ENCODE measurements around the gene ENGASE. TPM values are rescaled to one million over a fixed set of nuclear protein-coding genes. Genes with fewer than 3 reads are reported as not detected.

ENGASE gene
- total RNA-seq, 1 donor from 2014 or later, result 31.5 TPM

- peaks cover 49% of the 10 kb centered on the region for H3K4me1 ChIP-seq
- DNase-seq, result no peak
- intact Hi-C loops (cut with micrococcal nuclease), result no loop called here
- no peak overlapping the region for H3K4me3 ChIP-seq
- no peak for TF ChIP-seq CTCF (IDR thresholded peaks at IDR 0.05; ENCODE audit: borderline replicate concordance)
- H3K27ac ChIP-seq (replicated peaks), result no peak overlapping the region
- no peaks in the 10 kb centered on the region for H3K9me3 ChIP-seq (replicated peaks)
- no peaks in the 10 kb centered on the region for H3K27me3 ChIP-seq (ENCODE audit: low read depth)
- peaks cover 84% of the 10 kb centered on the region for H3K36me3 ChIP-seq
Measured at GRCh38 chr17:79080761-79081290, 6.2 kb downstream of the ENGASE start.

- Histone ChIP-seq H3K27ac (replicated peaks) (peak overlapping the region; percentile 9), H3K27me3 (ENCODE audit: low read depth) (no peaks in the 10 kb centered on the region), H3K36me3 (peaks cover 93% of the 10 kb centered on the region), H3K9me3 (replicated peaks) (no peaks in the 10 kb centered on the region), H3K4me3 (no peak overlapping the region), H3K4me1 (peaks cover 40% of the 10 kb centered on the region)
- DNase-seq, result peak; percentile 41
- intact Hi-C loops (cut with micrococcal nuclease), result no loop called here
- TF ChIP-seq CTCF (IDR thresholded peaks at IDR 0.05; ENCODE audit: borderline replicate concordance), result no peak
Measured at GRCh38 chr17:79081571-79082276, 7.1 kb downstream of the ENGASE start.

DNA sequence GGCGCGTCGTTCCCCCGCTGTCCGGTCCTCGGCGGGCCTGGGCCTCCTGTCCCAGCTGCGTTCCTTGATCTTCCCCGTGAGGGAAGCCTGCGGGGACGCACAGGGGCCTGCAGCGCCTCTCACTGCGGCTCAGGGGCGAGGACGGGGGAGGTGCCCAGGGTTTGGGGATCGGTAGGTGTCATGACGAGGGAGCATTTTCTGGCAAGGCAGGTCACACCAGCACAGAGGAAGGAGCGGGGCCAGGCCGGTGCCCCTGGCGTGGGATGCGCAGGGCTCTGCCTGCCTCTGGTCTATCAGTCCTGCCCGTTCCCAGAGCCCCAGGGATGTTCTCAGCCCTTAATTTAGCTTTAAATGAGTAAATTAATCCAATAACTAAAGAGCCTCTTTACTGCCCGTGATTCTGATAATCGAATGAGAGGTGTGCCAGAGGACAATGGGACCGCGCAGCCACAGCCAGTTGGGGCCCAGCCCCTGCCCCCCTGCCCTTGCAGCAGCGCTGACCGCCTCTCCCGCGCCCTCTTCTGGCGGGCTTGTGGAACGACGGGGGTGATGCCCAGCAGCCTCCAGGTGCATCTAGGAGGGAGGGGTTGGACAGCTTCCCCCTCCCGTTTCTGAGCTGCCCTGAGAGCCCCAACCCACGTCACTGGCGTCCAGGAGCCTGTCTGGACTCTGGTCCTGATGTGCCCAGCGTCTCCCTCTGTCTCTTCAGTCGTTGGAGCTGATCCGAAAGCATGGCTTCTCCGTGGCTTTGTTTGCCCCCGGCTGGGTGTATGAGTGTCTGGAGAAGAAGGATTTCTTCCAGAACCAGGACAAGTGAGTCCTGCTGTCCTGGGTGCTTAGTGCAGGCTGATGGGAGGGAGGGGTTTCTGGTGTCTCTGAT is 7.9 kb downstream of the ENGASE start:
- Histone ChIP-seq H3K4me3 (no peak overlapping the region), H3K9me3 (replicated peaks) (no peaks in the 10 kb centered on the region), H3K27ac (replicated peaks) (peak overlapping the region; percentile 9), H3K27me3 (ENCODE audit: low read depth) (no peaks in the 10 kb centered on the region), H3K4me1 (peaks cover 32% of the 10 kb centered on the region), H3K36me3 (peaks cover 97% of the 10 kb centered on the region)
- peak; percentile 85 for TF ChIP-seq CTCF (IDR thresholded peaks at IDR 0.05; ENCODE audit: borderline replicate concordance)
- DNase-seq, result peak; percentile 43
- intact Hi-C loops (cut with micrococcal nuclease), result no loop called here

DNA sequence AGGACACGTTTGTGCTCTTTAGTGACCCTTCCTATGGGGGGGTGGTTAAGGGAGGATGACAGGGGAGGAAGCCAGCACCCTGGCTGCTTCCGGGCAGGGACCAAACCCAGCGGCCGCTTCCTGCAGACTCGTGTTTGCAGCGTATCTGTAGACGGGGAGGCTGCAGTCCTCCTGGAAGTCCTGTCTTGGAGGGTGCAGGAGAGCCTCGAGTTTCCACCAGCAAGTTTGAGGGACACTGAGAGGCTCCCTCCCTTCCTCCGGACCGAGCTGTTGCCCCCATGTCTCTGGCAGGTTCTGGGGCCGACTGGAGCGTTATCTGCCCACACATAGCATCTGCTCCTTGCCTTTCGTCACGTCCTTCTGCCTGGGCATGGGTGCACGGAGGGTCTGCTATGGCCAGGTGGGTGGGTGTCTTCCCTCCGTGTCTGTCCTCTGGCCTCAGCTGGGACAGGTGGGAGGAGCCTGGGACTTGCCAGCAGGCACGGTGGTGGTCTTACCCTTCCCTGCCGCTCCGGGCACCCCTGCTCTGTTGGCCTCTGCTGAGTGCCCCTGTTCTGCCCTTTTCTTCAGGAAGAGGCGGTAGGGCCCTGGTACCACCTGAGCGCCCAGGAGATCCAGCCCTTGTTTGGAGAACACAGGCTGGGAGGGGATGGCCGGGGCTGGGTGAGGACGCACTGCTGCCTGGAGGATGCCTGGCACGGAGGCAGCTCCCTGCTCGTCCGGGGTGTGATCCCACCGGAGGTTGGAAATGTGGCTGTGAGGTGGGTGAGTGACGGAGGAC is 8.8 kb downstream of the ENGASE start:
- H3K4me3 ChIP-seq, result no peak overlapping the region
- no peaks in the 10 kb centered on the region for H3K27me3 ChIP-seq (ENCODE audit: low read depth)
- peaks cover 89% of the 10 kb centered on the region for H3K36me3 ChIP-seq
- H3K27ac ChIP-seq (replicated peaks), result no peak overlapping the region
- intact Hi-C loops (cut with micrococcal nuclease), result no loop called here
- no peak for TF ChIP-seq CTCF (IDR thresholded peaks at IDR 0.05; ENCODE audit: borderline replicate concordance)
- no peaks in the 10 kb centered on the region for H3K9me3 ChIP-seq (replicated peaks)
- no peak for DNase-seq
- H3K4me1 ChIP-seq, result peaks cover 26% of the 10 kb centered on the region

All from left ventricle myocardium inferior (tissue), 1 donor.